HG02943 (cell line): Measurements from ENCODE around the gene CEP55.
A peak's percentile ranks its signal among the peaks of the same experiment; 100 is the strongest.
"Not testable (repeated sequence)": the region's sequence is repeated elsewhere in the genome, so short reads cannot be mapped to it uniquely, and the experiment has no call there.

ENCODE experiments used
- ATAC-seq: cut with Tn5 transposase; IDR thresholded peaks from one replicate; pipeline ENCODE4 v1.9.1; 2021; ENCODE audit warnings: mild to moderate bottlenecking, low read depth, moderate library complexity; ENCODE audit not compliant: unreplicated experiment

CEP55 gene

GRCh38 chr10:93496322-93497041, at the start of gene CEP55:
TSS of gene CEP55 (plus strand) at chr10:93496612. CDS start at chr10:93500052, 3,440 bp downstream.
- peak; percentile 97 for ATAC-seq

GRCh38 chr10:93447019-93447418, 49.4 kb upstream of the CEP55 start:
- no peak for ATAC-seq

GRCh38 chr10:93447970-93448369, 48.4 kb upstream of the CEP55 start:
- ATAC-seq = no peak

GRCh38 chr10:93451244-93451947, 45.0 kb upstream of the CEP55 start:
- ATAC-seq = no peak

- no peak for ATAC-seq
These were observed 44.3 kb upstream of the CEP55 start for GRCh38 chr10:93452143-93452542.

- ATAC-seq = no peak
These were observed 42.3 kb upstream of the CEP55 start for GRCh38 chr10:93454146-93454545.

GRCh38 chr10:93454736-93455135, 41.7 kb upstream of the CEP55 start:
- no peak for ATAC-seq

- ATAC-seq = no peak
These were observed 39.9 kb upstream of the CEP55 start for GRCh38 chr10:93456480-93456879.

GRCh38 chr10:93457511-93457910, 38.9 kb upstream of the CEP55 start:
- ATAC-seq = no peak

- no peak for ATAC-seq
These were observed 37.6 kb upstream of the CEP55 start for GRCh38 chr10:93458821-93459257.

- ATAC-seq = no peak
These were observed 36.9 kb upstream of the CEP55 start for GRCh38 chr10:93459466-93459865.

GRCh38 chr10:93461109-93461806, 35.2 kb upstream of the CEP55 start:
- ATAC-seq = no peak

GRCh38 chr10:93461807-93462178, 34.6 kb upstream of the CEP55 start:
- ATAC-seq = no peak

- no peak for ATAC-seq
These were observed 34.0 kb upstream of the CEP55 start for GRCh38 chr10:93462371-93462770.

- no peak for ATAC-seq
These were observed 33.5 kb upstream of the CEP55 start for GRCh38 chr10:93462881-93463280.

- no peak for ATAC-seq
These were observed 32.5 kb upstream of the CEP55 start for GRCh38 chr10:93463723-93464476.

GRCh38 chr10:93464776-93465388, 31.5 kb upstream of the CEP55 start:
- no peak for ATAC-seq

- ATAC-seq = no peak
These were observed 30.4 kb upstream of the CEP55 start for GRCh38 chr10:93465806-93466675.

GRCh38 chr10:93467635-93468034, 28.8 kb upstream of the CEP55 start:
- ATAC-seq = not testable (repeated sequence)
